Endometrium (tissue), 2 donors: Measurements from ENCODE around the gene KCNIP4.

Experiments used
- FAIRE-seq: peaks from 2 replicates; lab custom pipeline; 2012; peaks lifted over from hg19 to GRCh38; lab: Jason Lieb, UNC
- donor health status: control.
- donor health status: control.

KCNIP4 gene

GRCh38 chr4:21848021-21848420, 100.6 kb downstream of the KCNIP4 start:
- FAIRE-seq = peak; percentile 96

DNA sequence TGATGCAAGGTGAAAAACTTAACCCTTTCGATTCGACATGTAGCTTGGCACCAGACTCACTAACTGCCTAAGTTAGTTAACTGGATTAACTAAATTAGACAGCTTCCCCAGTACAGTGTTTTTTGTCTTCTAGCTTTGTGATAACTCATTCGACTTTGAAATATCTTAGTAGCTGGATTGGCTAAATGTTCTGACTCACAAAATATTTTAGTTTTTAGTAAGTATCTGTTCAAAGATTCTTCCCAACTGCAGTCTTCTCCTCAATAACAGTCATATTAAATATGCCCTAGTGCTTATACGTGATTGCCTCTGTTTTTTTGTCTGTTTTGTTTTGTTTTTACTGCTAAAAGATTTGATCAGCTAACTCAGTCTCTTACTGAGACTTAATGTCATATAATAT, 102.9 kb downstream of the KCNIP4 start:
- FAIRE-seq = no peak

- no peak for FAIRE-seq
Observed at GRCh38 chr4:21835712-21836111, 112.9 kb downstream of the KCNIP4 start.

GRCh38 chr4:21830272-21830671, 118.3 kb downstream of the KCNIP4 start:
- FAIRE-seq = no peak

DNA sequence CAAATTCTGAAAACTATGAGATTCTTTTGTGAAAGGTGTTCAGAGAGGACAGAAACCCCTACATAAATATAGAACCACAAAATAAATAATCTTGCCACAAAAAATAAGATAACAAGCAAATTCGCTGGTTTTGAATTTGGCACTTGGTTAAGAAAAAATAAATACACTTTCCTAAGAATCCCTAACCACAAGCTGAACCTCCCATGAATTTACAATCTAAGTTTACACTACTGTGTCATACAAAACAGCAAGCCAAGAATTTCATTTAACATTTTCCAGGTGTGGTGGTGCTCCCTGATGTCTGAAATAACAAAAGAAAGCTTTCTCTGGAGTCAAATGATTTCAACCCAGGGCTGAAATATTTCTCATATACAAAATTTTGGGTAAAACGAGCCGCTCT, 121.0 kb downstream of the KCNIP4 start:
- FAIRE-seq = peak; percentile 8

- FAIRE-seq = no peak
Observed at GRCh38 chr4:21826071-21826470, 122.5 kb downstream of the KCNIP4 start.

GRCh38 chr4:21819086-21819485, 129.5 kb downstream of the KCNIP4 start:
- no peak for FAIRE-seq

DNA sequence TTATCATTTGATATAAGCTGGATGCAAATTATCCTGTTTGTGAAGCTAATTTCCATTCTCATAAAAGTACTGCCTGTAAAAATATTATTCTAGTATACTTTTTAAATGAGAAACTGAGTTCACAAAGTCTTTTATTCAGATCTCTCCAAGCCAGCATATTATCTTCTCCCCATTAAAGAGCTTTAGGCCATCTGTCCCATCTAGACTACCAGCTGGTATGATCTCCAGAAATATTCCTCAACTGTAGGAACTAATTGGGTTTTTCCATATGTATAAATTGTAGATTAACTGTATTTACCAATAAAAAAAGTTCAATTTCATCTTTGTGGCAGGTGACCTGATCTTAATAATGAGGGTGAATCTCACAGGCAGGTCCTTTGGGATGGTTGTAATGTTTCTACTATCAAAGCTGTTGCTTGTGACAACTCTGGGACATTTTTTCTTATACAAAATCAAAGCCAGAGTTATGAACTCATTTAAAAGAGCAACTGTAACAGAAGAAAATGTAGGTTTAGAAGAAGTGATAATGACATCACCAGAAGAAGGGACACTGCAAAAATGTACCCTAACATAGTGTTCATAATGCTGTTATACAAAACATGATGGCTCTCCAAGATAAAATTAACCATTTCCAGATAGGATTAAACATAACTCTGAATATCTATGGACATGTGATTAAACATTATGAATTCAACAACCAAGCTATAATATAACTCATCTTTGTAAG, 132.8 kb downstream of the KCNIP4 start:
- FAIRE-seq = no peak

DNA sequence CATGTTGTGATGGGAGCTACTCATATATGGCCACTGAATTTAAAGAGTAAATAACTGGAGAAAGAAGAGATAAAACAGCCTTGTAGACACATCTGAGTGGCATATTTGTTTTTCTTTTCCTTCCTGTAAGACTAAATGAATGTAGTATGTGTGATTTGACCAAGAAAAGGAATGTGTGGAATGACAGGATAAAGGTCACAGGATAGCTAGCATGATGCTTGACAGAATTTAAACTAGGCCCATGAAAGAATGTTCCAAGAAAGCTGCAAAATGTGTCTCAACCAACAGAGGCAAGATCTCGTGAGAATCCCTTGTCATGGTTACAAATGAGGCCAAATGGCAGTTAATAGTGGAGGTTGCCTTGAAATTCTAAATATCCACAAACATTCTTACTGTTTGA, 137.0 kb downstream of the KCNIP4 start:
- no peak for FAIRE-seq

- no peak for FAIRE-seq
Observed at GRCh38 chr4:21806991-21807390, 141.6 kb downstream of the KCNIP4 start.

DNA sequence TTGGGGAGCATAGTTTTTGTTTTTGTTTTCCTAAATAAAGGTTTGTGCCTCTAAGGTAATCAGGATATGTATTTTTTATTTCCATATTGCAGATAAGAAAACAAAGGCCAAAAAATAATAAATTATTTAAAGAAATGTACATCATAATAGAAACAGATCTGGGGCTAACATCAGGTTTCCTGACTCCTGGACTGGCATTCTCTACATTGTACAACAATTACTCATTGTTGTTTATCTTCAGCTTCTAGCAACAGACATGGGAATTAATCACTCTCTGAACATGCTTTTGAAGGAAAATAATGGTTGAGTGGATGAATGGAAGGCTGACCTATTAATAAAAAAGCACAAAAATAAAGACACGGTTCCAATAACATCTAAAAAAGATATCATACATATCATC, 146.2 kb downstream of the KCNIP4 start:
- no peak for FAIRE-seq

GRCh38 chr4:21801661-21802385, 146.7 kb downstream of the KCNIP4 start:
- FAIRE-seq = no peak

GRCh38 chr4:21795091-21795490, 153.5 kb downstream of the KCNIP4 start:
- FAIRE-seq = no peak

GRCh38 chr4:21792736-21793135, 155.8 kb downstream of the KCNIP4 start:
- no peak for FAIRE-seq

GRCh38 chr4:21790438-21791029, 158.0 kb downstream of the KCNIP4 start:
- FAIRE-seq = peak; percentile 94

DNA sequence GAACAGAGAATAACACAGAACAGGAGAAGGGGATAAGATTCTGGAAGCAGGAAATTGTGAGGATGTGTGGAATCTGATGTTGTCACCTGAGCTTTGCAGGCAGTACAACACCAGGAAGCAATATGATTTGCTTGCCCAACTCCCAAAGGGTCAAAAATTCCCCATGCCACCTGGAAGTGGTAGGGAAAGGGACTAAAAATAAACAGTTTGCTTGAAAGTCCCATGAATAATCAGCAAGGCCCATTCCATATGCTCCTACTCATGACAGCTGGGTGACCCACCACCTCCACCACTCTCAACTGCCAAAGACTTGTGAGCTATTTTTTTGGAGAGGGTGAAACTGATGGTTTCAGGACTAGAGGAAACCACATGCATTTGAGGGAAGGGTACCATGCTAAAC, 168.4 kb downstream of the KCNIP4 start:
- no peak for FAIRE-seq

DNA sequence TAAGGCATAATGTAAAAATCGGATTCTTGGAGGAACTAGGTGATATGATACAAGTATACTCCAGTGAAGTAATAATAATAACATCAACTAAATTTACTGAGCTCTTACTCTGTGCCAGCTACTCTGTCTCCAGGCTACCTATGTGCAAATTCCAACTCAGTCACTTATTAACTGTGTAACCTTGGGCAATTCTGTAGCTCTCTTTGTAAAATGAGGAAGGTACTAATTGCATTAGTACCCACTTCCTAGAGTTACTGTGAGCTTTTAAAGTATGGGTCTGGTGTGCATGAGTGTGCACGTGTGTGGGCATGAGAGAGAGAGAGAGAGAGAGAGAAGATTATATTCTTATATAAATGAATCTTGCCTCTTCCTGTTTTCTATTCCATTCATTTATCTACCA, 169.9 kb downstream of the KCNIP4 start:
- FAIRE-seq = no peak

GRCh38 chr4:21775703-21776102, 172.9 kb downstream of the KCNIP4 start:
- FAIRE-seq = no peak

DNA sequence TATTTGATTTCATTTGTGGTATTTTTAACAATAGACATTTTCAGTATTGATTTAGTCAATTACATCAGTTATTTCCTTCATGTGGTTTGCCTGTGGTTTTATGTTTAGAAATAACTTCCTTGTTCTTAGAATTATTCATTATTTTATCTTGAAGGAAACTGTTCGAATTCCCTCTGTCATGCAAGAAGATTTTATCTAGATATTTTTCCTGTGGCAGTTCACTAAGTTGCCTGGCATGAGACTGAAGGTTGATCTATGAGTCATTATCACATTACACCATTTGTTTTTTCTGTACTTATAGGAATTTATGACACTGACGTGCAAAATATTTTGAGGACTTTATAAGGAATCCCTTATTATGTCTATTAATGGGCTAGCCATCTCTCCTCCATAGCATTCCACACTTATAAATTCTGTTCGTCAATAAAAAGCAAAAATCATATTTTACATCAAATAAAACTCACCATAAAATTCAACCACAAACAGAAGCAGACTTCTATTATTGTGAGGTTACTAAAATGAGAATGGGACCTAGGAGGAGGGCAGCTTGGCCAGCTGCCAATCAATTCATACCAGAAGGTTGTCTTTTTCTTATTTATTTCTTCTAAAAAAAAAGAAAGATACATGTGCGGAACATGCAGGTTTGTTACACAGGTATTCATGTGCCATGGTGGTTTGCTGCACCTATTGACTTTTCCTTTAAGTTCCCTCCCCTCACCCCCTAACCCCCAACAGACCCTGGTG, 179.0 kb downstream of the KCNIP4 start:
- no peak for FAIRE-seq

DNA sequence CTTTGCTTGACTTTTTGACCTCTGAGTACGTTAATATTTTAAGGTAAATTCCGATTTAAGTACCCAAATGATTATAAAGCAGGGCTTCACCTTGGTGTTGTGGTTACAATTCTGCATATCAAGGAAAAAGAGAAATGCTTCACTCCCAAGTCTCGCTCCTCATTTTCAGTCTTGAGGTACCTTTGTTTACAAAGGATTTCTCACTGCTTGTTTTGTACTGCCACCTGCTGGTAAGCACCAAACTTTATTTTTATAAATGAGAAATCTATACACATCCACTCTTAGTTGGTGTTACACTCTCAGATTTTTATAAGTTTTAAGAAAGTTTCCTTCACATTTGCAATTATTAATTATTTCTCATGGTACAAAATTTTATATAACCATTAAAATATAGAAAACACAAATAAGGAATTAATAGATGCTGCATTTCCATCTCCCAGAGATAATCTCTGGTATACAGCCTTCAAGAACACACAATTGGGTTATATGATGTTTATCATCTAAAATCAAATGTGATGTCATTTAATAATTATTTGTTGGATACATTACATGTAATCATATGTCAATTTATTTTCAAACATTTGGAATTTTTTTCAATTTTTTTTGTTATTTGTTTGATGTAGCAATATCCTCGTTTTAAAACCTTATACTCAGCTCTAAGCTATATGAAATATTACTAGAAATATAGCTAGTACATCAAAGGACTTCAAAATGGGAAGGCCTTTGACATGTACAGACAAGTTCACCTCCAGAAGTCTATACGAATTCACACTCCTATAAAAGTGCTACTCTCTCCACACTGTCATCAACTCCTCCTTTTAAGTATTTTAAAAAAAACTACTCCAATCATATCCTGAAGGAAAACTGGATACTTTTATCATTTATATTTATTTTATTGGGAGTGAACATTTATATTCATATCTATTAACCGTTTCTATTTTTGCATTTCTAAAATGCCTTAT, 179.9 kb downstream of the KCNIP4 start:
- peak; percentile 94 for FAIRE-seq

DNA sequence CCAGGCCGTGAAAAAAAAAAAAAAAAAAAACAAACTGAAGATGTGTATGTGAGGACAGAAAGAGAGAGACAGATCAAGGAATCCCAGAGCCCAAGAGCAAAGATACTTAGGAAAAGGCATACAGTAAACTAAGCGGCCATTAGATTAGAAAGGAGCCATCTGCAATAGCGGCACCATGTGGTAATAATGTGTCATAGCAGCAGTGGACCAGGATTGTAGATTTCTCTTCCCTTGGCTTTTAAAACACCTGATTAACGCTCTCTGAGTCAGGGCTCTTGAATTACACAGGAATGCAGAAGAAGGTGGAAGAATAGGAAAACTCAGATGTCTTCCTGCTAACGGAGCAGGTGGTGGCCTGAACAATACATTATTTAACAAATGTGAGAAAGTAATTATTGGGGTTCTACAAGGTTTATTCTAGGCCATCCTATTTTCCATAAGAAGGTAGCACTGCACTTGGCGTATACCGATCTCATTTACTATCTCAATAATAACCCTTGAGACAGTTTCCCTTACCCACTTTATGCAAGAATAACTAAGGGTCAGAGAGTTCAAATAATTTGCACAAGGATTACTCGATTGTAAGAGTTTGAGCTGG, 182.7 kb downstream of the KCNIP4 start:
- FAIRE-seq = no peak
